HAP-1 (cell line): ENCODE data around the gene NFAM1.
A peak's percentile ranks its signal among the peaks of the same experiment; 100 is the strongest.

ENCODE experiments used
- DNase-seq, 2 experiments: peaks; one replicate each; pipeline ENCODE4 v3.0.0-alpha.2; 2016 to 2020; ENCODE audit warnings: low spot score in 2 of 2
- H3K27me3 ChIP-seq: fragments of 250-450 bp; sonication (Bioruptor Pico); 2 replicates; pipeline ENCODE4 v1.5.1; 2020; ENCODE audit warnings: low read depth, mild to moderate bottlenecking, moderate library complexity
- H3K36me3 ChIP-seq: fragments of 250-450 bp; sonication (Bioruptor Pico); replicated peaks from 2 replicates; pipeline ENCODE4 v1.5.1; 2020; ENCODE audit warnings: mild to moderate bottlenecking
- H3K4me1 ChIP-seq: fragments of 250-450 bp; sonication (Bioruptor Pico); 2 replicates; pipeline ENCODE4 v1.5.1; 2020; ENCODE audit warnings: mild to moderate bottlenecking
- H3K4me3 ChIP-seq: fragments of 250-450 bp; sonication (Bioruptor Pico); 2 replicates; pipeline ENCODE4 v1.5.1; 2020; ENCODE audit warnings: mild to moderate bottlenecking, moderate library complexity
- H3K9me3 ChIP-seq: fragments of 250-450 bp; sonication (Bioruptor Pico); 2 replicates; pipeline ENCODE4 v1.5.1; 2020; ENCODE audit warnings: mild to moderate bottlenecking, moderate library complexity
- in situ Hi-C: fragments of 300-500 bp; cut with MboI; formaldehyde crosslinking; loops from 3 replicates; pipeline ENCODE4 v1.14.3; 2020; ENCODE audit warnings: low sequenced_read_pairs, inconsistent platforms, mixed read lengths

Gene NFAM1

DNA sequence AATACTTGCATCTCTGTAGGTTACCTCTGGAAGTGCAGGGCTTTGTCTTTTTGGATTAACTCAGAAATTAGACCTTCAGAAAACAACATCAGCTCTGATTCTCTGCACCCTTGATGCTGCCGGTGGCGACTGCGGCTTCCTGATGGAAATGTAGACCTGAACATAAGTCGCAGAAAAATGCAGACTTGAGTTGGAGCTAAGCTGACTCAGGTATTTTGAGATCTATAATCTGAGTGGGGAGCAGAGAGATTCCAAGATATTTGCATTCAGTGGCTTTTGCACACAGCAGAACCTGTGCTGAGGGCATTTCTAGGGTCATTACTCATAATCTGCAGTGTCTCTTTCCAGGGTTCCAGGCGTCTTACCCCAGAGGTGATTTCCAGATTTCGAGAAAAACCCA is 18.7 kb upstream of the NFAM1 start:
- no peaks in the 10 kb centered on the region for H3K9me3 ChIP-seq
- in situ Hi-C loops = no loop called here
- H3K4me3 ChIP-seq = no peak overlapping the region
- no peaks in the 10 kb centered on the region for H3K4me1 ChIP-seq
- no peaks in the 10 kb centered on the region for H3K27me3 ChIP-seq
- H3K36me3 ChIP-seq = no peaks in the 10 kb centered on the region
- no peak for DNase-seq

DNA sequence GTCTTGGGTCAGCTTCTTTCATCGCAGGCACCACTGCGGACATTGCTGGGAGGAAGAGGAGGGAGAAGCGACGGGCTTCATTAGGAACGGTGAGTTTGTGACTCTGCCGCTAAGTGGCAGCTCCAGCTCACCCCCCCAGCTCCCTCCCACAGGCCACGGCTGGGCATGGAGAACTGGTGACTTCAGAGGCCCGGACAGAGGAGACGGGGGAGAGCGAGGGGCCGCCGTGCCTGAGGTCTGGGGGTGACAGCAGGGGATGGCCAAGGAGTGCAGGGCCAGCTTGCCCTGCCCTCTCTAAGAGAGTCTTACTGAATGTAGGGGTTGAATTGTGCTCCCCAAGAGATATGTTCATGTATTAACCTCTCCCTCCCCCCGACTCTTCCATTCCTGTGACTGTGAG is 13.9 kb upstream of the NFAM1 start:
- no peaks in the 10 kb centered on the region for H3K27me3 ChIP-seq
- H3K36me3 ChIP-seq = no peaks in the 10 kb centered on the region
- in situ Hi-C loops = no loop called here
- no peak for DNase-seq
- H3K9me3 ChIP-seq = no peaks in the 10 kb centered on the region
- peaks cover 10% of the 10 kb centered on the region for H3K4me1 ChIP-seq
- H3K4me3 ChIP-seq = no peak overlapping the region

DNA sequence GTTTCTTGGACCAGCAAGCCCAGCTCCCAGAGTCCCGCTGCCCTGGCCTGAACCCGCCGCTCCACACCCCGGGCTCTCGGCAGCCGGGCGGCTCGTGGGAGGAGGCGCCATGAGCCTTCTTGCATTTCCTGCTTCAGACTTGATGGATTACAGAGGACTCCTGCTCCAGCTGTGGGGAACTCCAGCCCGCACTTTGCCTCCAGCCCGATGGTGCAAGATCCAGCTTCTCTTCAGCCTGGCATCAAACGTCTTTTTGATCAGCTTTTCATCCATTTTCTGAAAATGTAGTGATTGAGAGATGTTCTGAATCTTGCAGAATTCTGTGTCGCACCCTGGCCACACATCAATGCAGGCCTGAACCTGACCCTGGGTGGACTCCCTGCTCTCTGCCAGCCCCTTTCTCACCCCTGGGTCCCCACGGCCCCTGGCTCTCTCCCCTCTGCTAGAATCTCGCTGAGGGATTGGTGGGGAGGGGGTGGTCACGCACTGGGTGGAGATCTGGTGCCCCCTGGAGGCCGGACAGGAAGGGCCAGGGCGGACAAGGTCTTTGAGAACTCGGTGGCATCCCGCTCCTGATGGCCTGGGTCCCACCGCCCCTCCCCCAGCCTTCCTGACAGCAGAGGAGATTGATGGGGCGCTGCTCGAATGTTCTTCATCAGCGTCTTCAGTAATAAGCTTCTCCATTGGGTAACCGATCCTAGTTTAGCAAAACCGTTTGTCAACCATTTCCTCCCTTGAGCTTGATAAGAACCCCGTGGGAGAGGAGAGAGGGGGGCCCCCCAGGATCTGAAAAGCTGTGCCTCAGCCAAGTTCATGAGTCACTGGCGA is 12.1 kb upstream of the NFAM1 start:
- peak; percentile 65 to 93 for DNase-seq
- in situ Hi-C loops = loop anchor here (5.0 kb wide), 1 partner anchor 277 kb away; no protein-coding TSS in a partner anchor
- peak overlapping the region; percentile 16 for H3K4me3 ChIP-seq
- no peaks in the 10 kb centered on the region for H3K36me3 ChIP-seq
- H3K9me3 ChIP-seq = no peaks in the 10 kb centered on the region
- peaks cover 10% of the 10 kb centered on the region for H3K4me1 ChIP-seq
- H3K27me3 ChIP-seq = no peaks in the 10 kb centered on the region

DNA sequence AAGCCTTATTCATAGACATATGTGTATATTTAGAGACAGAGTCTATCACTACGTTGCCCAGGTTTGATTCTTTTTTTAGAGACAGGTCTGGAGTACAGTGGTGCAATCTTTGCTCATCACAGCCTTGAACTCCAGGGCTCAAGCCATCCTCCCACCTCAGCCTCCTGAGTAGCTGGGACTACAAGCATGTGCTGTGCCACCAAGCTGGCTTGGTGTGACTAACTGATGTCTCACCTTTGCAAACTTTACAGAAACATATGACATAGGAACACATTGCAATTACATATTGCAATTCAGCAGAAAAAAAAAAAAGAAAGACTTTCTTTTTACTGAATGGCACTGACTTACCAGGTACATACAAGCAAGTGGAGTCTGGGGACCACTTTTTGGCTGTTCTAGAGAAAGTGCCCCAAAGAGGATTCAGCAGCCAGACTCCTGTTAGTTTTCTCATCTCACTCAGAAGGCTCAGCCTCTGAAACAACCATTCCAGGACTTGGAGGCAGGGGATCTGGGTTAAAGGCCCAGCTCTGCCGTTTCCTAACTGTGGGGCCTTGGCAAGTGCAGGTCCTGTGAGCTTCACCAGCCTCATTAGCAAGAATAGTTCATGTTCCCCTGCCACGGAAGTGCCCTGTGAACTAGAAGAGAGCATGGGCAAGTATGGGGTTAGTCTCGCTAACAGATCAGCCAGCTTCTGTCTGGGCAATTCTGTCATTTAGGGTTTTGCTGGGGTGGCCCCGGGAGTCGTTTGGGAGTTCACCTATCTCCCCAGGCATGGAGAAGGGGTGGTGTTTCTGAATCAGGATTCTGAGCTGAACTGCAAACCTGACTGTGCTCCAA is 11.3 kb upstream of the NFAM1 start:
- Histone ChIP-seq H3K27me3 (no peaks in the 10 kb centered on the region), H3K36me3 (no peaks in the 10 kb centered on the region), H3K4me1 (peaks cover 10% of the 10 kb centered on the region), H3K9me3 (no peaks in the 10 kb centered on the region), H3K4me3 (no peak overlapping the region; the same call in 1 of the 2 replicates)
- in situ Hi-C loops = loop anchor here (5.0 kb wide), 1 partner anchor 276 kb away; no protein-coding TSS in a partner anchor
- no peak for DNase-seq

GRCh38 chr22:42442748-42443147 is 10.5 kb upstream of the NFAM1 start:
- no peaks in the 10 kb centered on the region for H3K27me3 ChIP-seq
- in situ Hi-C loops = loop anchor here (5.0 kb wide), 1 partner anchor 275 kb away; no protein-coding TSS in a partner anchor

DNA sequence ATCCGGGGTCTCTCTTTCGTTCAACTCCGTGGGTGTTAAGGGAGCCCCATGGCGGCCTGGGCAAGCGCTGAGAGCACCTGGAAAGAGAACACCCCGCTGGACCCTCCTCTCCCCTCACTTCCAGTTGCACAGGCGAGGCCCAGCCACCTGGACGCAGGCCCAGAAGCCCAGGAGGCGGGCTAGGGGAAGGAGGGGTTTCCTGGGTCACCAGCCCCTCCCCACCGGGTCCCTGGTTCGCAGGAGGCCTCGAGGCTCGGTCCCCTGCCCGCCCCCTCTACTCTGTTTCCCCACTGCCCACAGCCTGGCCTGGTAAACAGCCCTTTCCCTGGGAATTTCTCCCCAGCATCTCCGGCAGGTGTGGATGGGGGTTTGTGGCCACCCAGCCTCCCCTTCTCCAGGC is 8.5 kb upstream of the NFAM1 start:
- H3K36me3 ChIP-seq = no peaks in the 10 kb centered on the region
- H3K4me3 ChIP-seq = no peak overlapping the region
- H3K4me1 ChIP-seq = peaks cover 13% of the 10 kb centered on the region
- no peaks in the 10 kb centered on the region for H3K27me3 ChIP-seq
- H3K9me3 ChIP-seq = no peaks in the 10 kb centered on the region
- DNase-seq = no peak
- in situ Hi-C loops = loop anchor here (5.0 kb wide), 1 partner anchor 273 kb away; no protein-coding TSS in a partner anchor

More at GRCh38 chr22:42442748-42443147, 10.5 kb upstream of the NFAM1 start:
- Histone ChIP-seq H3K36me3 (no peaks in the 10 kb centered on the region), H3K4me1 (peaks cover 13% of the 10 kb centered on the region), H3K9me3 (no peaks in the 10 kb centered on the region), H3K4me3 (no peak overlapping the region)
- DNase-seq = no peak

GRCh38 chr22:42439821-42440674 is 7.8 kb upstream of the NFAM1 start:
- Histone ChIP-seq H3K4me1 (peaks cover 13% of the 10 kb centered on the region), H3K27me3 (no peaks in the 10 kb centered on the region), H3K9me3 (no peaks in the 10 kb centered on the region), H3K36me3 (no peaks in the 10 kb centered on the region), H3K4me3 (no peak overlapping the region)
- in situ Hi-C loops = loop anchor here (5.0 to 10.0 kb wide), 3 partner anchors 273 to 475 kb away; partner anchors contain the start of genes NDUFA6 and SEPTIN3
- no peak for DNase-seq

- peaks cover 6% of the 10 kb centered on the region for H3K4me1 ChIP-seq
- in situ Hi-C loops = loop anchor here (10.0 kb wide), 2 partner anchors 344 to 474 kb away; partner anchors contain the start of genes NDUFA6 and SEPTIN3
- no peaks in the 10 kb centered on the region for H3K27me3 ChIP-seq
- no peaks in the 10 kb centered on the region for H3K9me3 ChIP-seq
- no peak overlapping the region for H3K4me3 ChIP-seq
- no peaks in the 10 kb centered on the region for H3K36me3 ChIP-seq
- no peak for DNase-seq
Observed at GRCh38 chr22:42439021-42439567, 6.9 kb upstream of the NFAM1 start.

GRCh38 chr22:42438293-42438650 is 6.1 kb upstream of the NFAM1 start:
- DNase-seq = peak; percentile 10 to 44
- in situ Hi-C loops = loop anchor here (10.0 kb wide), 2 partner anchors 343 to 473 kb away; partner anchors contain the start of genes NDUFA6 and SEPTIN3
- H3K36me3 ChIP-seq = no peaks in the 10 kb centered on the region
- no peak overlapping the region; the same call in 1 of the 2 replicates for H3K4me3 ChIP-seq
- H3K27me3 ChIP-seq = no peaks in the 10 kb centered on the region; the same call in 1 of the 2 replicates
- H3K9me3 ChIP-seq = no peaks in the 10 kb centered on the region
- H3K4me1 ChIP-seq = peaks cover 3% of the 10 kb centered on the region; the same call in 1 of the 2 replicates

GRCh38 chr22:42437488-42438292 is 5.5 kb upstream of the NFAM1 start:
- H3K4me3 ChIP-seq = peak overlapping the region; percentile 30

GRCh38 chr22:42436404-42436803 is 4.2 kb upstream of the NFAM1 start:
- Histone ChIP-seq H3K9me3 (no peaks in the 10 kb centered on the region), H3K27me3 (peaks cover 2% of the 10 kb centered on the region), H3K36me3 (no peaks in the 10 kb centered on the region), H3K4me3 (no peak overlapping the region), H3K4me1 (peaks cover 3% of the 10 kb centered on the region; the same call in 1 of the 2 replicates)
- DNase-seq = no peak
- in situ Hi-C loops = loop anchor here (10.0 kb wide), 2 partner anchors 342 to 472 kb away; partner anchors contain the start of genes NDUFA6 and SEPTIN3

More at GRCh38 chr22:42437488-42438292, 5.5 kb upstream of the NFAM1 start:
- no peaks in the 10 kb centered on the region for H3K36me3 ChIP-seq
- H3K4me1 ChIP-seq = peaks cover 3% of the 10 kb centered on the region; the same call in 1 of the 2 replicates
- no peaks in the 10 kb centered on the region; the same call in 1 of the 2 replicates for H3K27me3 ChIP-seq
- H3K9me3 ChIP-seq = no peaks in the 10 kb centered on the region
- DNase-seq = peak; percentile 47 to 91
- in situ Hi-C loops = loop anchor here (10.0 kb wide), 2 partner anchors 343 to 473 kb away; partner anchors contain the start of genes NDUFA6 and SEPTIN3
